CD4-positive, alpha-beta T cell treated with Interleukin-15 for 4 hours (primary cell): ENCODE data around the gene TRIM33.

Experiments
- DNase-seq: peaks from one replicate; pipeline ENCODE4 v3.0.0-alpha.2; 2020; ENCODE audit warnings: low spot score

TRIM33 gene

GRCh38 chr1:114511032-114511785 lies at the start of gene TRIM33:
TSS of gene TRIM33 (minus strand) at chr1:114511203. CDS start at chr1:114511076, 127 bp downstream.
- peak; percentile 89 for DNase-seq

GRCh38 chr1:114559356-114559755 lies 48.4 kb upstream of the TRIM33 start:
- DNase-seq = no peak

- peak; percentile 32 for DNase-seq
These were observed 47.5 kb upstream of the TRIM33 start for GRCh38 chr1:114558544-114558943.

GRCh38 chr1:114554577-114554976 lies 43.6 kb upstream of the TRIM33 start:
- DNase-seq = no peak

GRCh38 chr1:114552106-114552639 lies 41.2 kb upstream of the TRIM33 start:
- no peak for DNase-seq

GRCh38 chr1:114551400-114551799 lies 40.4 kb upstream of the TRIM33 start:
- DNase-seq = no peak

GRCh38 chr1:114550336-114550735 lies 39.3 kb upstream of the TRIM33 start:
- no peak for DNase-seq

GRCh38 chr1:114549137-114549536 lies 38.1 kb upstream of the TRIM33 start:
- no peak for DNase-seq

- no peak for DNase-seq
These were observed 36.1 kb upstream of the TRIM33 start for GRCh38 chr1:114547076-114547475.

- no peak for DNase-seq
These were observed 34.8 kb upstream of the TRIM33 start for GRCh38 chr1:114545796-114546195.

- DNase-seq = no peak
These were observed 34.3 kb upstream of the TRIM33 start for GRCh38 chr1:114545315-114545714.

- DNase-seq = no peak
These were observed 29.8 kb upstream of the TRIM33 start for GRCh38 chr1:114540821-114541220.

- no peak for DNase-seq
These were observed 29.3 kb upstream of the TRIM33 start for GRCh38 chr1:114540272-114540671.

GRCh38 chr1:114536043-114536442 lies 25.0 kb upstream of the TRIM33 start:
- no peak for DNase-seq

- no peak for DNase-seq
These were observed 24.4 kb upstream of the TRIM33 start for GRCh38 chr1:114535401-114535800.

GRCh38 chr1:114531094-114531493 lies 20.1 kb upstream of the TRIM33 start:
- no peak for DNase-seq

GRCh38 chr1:114530224-114530623 lies 19.2 kb upstream of the TRIM33 start:
- DNase-seq = no peak

- DNase-seq = no peak
These were observed 13.9 kb upstream of the TRIM33 start for GRCh38 chr1:114524944-114525343.

GRCh38 chr1:114522264-114522575 lies 11.2 kb upstream of the TRIM33 start:
- DNase-seq = no peak

GRCh38 chr1:114521396-114522263 lies 10.6 kb upstream of the TRIM33 start:
- DNase-seq = no peak

GRCh38 chr1:114517348-114517747 lies 6.3 kb upstream of the TRIM33 start:
- DNase-seq = no peak

GRCh38 chr1:114512595-114513280 lies 1.7 kb upstream of the TRIM33 start:
- no peak for DNase-seq
